Activated CD4-positive, alpha-beta memory T cell treated with anti-CD3 and anti-CD28 coated beads for 36 hours (primary cell): ENCODE data around the gene CIB4. TPM values are rescaled to one million over a fixed set of nuclear protein-coding genes. Genes with fewer than 3 reads are reported as not detected.

Source experiments
- CTCF ChIA-PET: fragments of 350-600 bp; sonication (Branson Sonifier 250); formaldehyde crosslinking; loops from one replicate; lab custom pipeline; 2021; ENCODE audit warnings: antibody characterized with exemption, inconsistent platforms; lab: Charles Lee
- POLR2A ChIA-PET: fragments of 350-600 bp; sonication (Branson Sonifier 250); formaldehyde crosslinking; loops from one replicate; lab custom pipeline; 2021; ENCODE audit warnings: antibody characterized with exemption; lab: Charles Lee
- DNase-seq: peaks from one replicate; pipeline ENCODE4 v3.0.0-alpha.2; 2020
- H3K27ac Mint-ChIP-seq: one replicate; pipeline ENCODE4 v1.8.0; 2021; ENCODE audit warnings: mixed read lengths
- H3K27me3 Mint-ChIP-seq: one replicate; pipeline ENCODE4 v1.8.0; 2021; ENCODE audit warnings: mixed read lengths
- H3K36me3 Mint-ChIP-seq: one replicate; pipeline ENCODE4 v1.8.0; 2021; ENCODE audit warnings: mixed read lengths
- H3K4me1 Mint-ChIP-seq: one replicate; pipeline ENCODE4 v1.8.0; 2021; ENCODE audit warnings: low read depth, mixed read lengths
- H3K4me3 Mint-ChIP-seq: one replicate; pipeline ENCODE4 v1.8.0; 2021; ENCODE audit warnings: mild to moderate bottlenecking, mixed read lengths
- H3K9me3 Mint-ChIP-seq: one replicate; pipeline ENCODE4 v1.8.0; 2021; ENCODE audit warnings: mixed read lengths
- intact Hi-C: fragments of 100-400 bp; cut with micrococcal nuclease; formaldehyde crosslinking; loops from one replicate; pipeline ENCODE4 v1.15.1; 2023
- total RNA-seq, 2 experiments: library from RNA; stranded (reverse); gene quantifications; one replicate each; pipeline ENCODE4 v1.2.3, GENCODE V29; 2021

CIB4 gene
- not detected for total RNA-seq

DNA sequence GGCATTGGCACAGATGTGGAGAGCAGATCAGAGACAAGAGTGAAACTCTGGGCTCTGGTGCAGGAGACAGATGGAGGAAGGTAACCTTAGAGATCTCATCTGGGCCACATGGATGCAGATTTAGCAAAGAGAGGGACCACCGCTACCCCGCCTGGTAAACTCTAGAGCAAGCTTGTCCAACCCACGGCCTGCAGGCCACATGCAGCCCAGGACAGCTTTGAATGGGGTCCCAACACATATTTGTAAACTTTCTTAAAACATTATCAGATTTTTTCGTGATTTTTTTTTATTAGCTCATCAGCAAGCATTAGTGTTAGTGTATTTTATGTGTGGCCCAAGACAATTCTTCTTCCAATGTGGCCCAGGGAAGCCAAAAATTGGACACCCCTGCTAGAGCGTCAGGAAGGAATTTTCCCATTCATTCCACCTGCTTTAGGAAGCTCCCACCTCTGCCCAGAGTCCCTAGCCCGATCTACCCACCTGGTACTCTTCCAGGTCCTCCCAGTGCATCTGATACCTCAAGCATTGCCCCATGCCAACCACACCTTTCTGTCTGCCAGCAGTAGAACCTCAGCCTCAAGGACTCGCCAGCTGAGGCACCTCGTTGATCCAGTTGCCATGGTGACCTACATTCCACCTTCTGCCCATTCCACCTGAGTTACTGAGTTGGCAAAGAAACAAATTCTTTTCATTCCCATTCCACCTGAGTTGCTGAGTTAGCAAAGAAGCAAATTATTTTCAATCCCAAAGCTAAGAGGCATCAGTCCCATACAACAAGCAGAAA, at the start of gene CIB4:
CIB4 (minus strand) TSS at position 586 of the 784 bp plus-strand sequence; CDS start at position 534, 52 bp downstream.
- DNase-seq: no peak
- Mint-ChIP-seq H3K27ac (no peak within 1 kb of the TSS), H3K4me1 (no peaks in the 10 kb centered on the region), H3K4me3 (no peak within 1 kb of the TSS), H3K9me3 (no peaks in the 10 kb centered on the region), H3K27me3 (peaks cover 24% of the 10 kb centered on the region), H3K36me3 (no peaks in the 10 kb centered on the region)
- intact Hi-C loops: no loop called here
- ChIA-PET CTCF (no interaction called here), POLR2A (no interaction called here)

DNA sequence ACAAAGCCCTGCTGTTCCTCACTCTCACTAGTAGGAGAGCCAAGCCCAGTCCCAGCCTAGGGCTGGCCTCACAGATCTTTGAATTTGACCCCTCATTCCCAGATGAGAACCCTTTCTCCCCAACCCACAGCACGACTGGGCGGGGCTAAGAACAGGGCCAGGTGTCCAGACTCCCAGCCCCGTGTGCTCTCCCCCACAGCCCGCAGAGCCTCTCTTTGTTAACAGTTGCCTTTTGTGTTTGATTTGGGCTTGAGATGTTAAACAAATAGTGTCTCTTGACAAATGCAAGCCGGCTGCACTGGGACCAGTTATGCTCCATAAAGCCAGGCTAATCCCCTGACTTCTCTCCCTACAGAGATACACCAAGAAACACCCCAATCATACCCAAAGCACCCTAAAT, 46.6 kb upstream of the CIB4 start:
- H3K9me3 Mint-ChIP-seq: no peaks in the 10 kb centered on the region
- ChIA-PET CTCF (no interaction called here), POLR2A (no interaction called here)
- DNase-seq: no peak
- intact Hi-C loops: no loop called here
- no peaks in the 10 kb centered on the region for H3K36me3 Mint-ChIP-seq
- no peak overlapping the region for H3K4me3 Mint-ChIP-seq
- peaks cover 33% of the 10 kb centered on the region for H3K27me3 Mint-ChIP-seq
- H3K4me1 Mint-ChIP-seq: no peaks in the 10 kb centered on the region
- no peak overlapping the region for H3K27ac Mint-ChIP-seq

DNA sequence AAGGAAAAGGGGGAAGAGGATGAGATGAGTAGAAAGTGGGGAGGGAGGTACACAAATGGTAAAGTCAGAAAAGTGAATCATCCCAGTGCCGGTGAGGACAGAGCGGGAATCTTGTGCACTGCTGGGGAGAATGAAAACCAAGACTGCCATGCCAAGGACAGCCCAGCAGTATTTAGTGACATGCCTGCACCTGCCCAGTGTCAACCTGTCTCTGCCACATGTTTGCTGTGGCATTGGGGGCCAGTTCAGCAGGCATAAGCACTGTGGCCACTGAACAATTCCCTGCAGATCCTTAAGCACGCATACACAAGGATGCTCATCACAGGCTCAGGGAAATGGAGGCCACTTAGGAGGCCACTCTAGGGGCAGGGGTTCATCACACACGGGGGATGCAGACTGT, 46.2 kb upstream of the CIB4 start:
- H3K27me3 Mint-ChIP-seq: peaks cover 38% of the 10 kb centered on the region
- H3K4me3 Mint-ChIP-seq: no peak overlapping the region
- no peak for DNase-seq
- no peaks in the 10 kb centered on the region for H3K9me3 Mint-ChIP-seq
- H3K36me3 Mint-ChIP-seq: no peaks in the 10 kb centered on the region
- H3K27ac Mint-ChIP-seq: no peak overlapping the region
- H3K4me1 Mint-ChIP-seq: no peaks in the 10 kb centered on the region
- ChIA-PET CTCF (no interaction called here), POLR2A (no interaction called here)
- intact Hi-C loops: no loop called here

DNA sequence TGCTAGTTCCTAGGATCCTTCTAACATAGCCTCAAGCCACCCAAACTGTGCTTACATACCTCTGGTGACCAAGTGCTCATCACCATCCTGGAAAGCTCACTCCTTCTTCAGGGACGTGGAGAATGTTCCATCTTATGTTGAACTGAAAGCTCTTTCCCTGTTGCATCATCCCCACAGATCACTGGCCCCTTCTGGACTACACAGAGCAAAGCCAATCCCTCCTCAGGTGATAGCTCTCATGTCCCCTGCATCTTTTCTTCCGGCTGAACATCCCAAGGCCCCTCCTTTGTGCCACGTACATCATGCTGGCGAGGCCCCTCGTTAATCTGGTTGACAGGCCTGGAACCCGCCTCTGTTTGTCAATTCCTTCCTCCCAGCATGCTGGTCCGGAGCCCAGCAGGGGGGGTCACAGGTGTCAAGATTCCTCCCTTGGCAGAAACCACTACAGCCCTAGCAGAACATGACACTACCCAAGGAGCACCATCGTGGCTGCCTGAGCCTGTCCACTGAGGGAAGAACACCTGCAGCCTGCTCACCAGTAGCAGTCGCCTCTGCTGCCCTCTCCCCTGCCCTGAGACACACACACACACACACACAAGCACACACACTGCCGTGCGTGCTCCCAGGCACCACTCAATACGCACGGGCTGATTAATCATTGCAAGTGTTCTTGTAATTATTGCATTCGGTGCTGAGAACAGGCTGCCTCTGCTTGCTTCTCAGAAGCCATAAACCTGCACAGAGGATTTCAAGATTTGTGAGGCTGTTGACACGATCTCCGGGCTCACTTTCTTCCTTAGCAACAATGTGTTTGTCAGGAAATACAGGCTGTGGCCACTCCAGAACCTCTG, 45.0 kb upstream of the CIB4 start:
- no peak overlapping the region for H3K27ac Mint-ChIP-seq
- no peak for DNase-seq
- no peaks in the 10 kb centered on the region for H3K4me1 Mint-ChIP-seq
- no peaks in the 10 kb centered on the region for H3K36me3 Mint-ChIP-seq
- H3K27me3 Mint-ChIP-seq: peaks cover 34% of the 10 kb centered on the region
- intact Hi-C loops: no loop called here
- no peaks in the 10 kb centered on the region for H3K9me3 Mint-ChIP-seq
- CTCF ChIA-PET: interaction anchor here (0.6 to 0.8 kb wide), 2 partner anchors 19 to 298 kb away, joined by 3 to 4 read pairs; no protein-coding TSS in a partner anchor
- POLR2A ChIA-PET: no interaction called here
- H3K4me3 Mint-ChIP-seq: no peak overlapping the region

DNA sequence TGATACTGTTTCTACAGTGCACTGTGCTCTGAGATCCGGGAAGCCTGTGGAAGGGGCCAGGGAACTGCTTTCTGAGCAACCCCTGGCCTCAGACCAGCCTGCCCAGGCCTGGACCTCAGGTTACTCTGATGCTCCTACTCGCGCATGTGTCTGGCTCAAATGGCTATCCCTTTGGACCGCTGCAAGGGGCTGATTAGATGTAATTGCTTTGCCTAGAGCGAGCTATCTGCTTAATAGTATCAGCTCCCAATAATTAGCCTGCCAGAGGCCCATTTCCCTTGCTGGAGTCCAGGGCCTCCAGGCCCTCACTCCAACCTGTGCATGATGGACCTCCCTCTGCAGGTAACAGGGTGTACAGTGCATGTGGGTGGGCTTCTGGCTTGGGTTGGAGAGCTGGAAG, 44.2 kb upstream of the CIB4 start:
- POLR2A ChIA-PET: no interaction called here
- Mint-ChIP-seq H3K36me3 (no peaks in the 10 kb centered on the region), H3K9me3 (no peaks in the 10 kb centered on the region), H3K27me3 (peaks cover 33% of the 10 kb centered on the region), H3K27ac (no peak overlapping the region), H3K4me3 (no peak overlapping the region), H3K4me1 (no peaks in the 10 kb centered on the region)
- CTCF ChIA-PET: interaction anchor here (0.8 kb wide), 1 partner anchor 20 kb away, joined by 4 read pairs; no protein-coding TSS in a partner anchor
- DNase-seq: no peak
- intact Hi-C loops: no loop called here

DNA sequence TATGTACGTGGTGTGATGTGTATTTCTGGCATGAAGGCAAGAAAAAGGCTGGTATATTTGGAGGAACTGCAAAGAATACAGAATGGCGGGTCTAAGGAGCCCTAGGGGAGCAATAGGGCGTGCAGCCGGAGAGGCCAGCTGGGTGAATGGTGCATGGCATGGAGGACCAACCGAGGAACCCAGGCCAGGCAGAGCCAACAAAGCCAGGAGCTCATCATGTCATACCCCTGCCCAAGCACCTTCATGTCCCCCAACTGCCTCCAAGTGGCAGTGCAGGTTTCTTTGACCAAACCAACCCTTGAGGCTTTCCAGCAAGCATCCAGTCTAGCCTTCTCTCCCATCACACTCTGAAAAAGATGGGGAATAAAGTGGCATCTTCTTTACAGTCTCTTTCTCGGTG, 42.4 kb upstream of the CIB4 start:
- no peak overlapping the region for H3K27ac Mint-ChIP-seq
- H3K4me1 Mint-ChIP-seq: no peaks in the 10 kb centered on the region
- no peaks in the 10 kb centered on the region for H3K9me3 Mint-ChIP-seq
- ChIA-PET POLR2A (no interaction called here), CTCF (no interaction called here)
- no peaks in the 10 kb centered on the region for H3K36me3 Mint-ChIP-seq
- no peak for DNase-seq
- H3K27me3 Mint-ChIP-seq: peaks cover 29% of the 10 kb centered on the region
- no peak overlapping the region for H3K4me3 Mint-ChIP-seq
- intact Hi-C loops: no loop called here

DNA sequence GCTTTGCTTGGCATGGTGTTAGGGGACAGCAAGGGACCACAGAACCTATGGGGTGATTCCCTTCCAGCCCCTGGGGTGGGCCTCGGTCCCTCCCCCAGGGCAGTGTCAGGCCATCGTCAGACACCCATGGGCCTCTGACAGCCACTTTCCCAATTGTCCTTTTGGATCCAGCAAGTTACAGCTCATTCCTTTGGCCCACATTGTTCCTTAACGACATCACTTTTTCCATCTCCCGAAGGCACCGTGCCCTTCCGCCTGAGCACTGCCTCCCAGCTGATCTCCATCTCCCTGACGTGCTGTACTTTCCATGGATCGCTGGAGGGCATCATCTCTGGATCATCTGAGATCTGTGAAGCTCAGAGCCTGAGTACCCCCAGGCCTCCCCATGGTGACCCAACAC, 41.0 kb upstream of the CIB4 start:
- no peaks in the 10 kb centered on the region for H3K4me1 Mint-ChIP-seq
- peaks cover 34% of the 10 kb centered on the region for H3K27me3 Mint-ChIP-seq
- H3K27ac Mint-ChIP-seq: no peak overlapping the region
- peaks cover 6% of the 10 kb centered on the region for H3K9me3 Mint-ChIP-seq
- no peak overlapping the region for H3K4me3 Mint-ChIP-seq
- ChIA-PET CTCF (no interaction called here), POLR2A (no interaction called here)
- intact Hi-C loops: no loop called here
- no peaks in the 10 kb centered on the region for H3K36me3 Mint-ChIP-seq
- DNase-seq: no peak

DNA sequence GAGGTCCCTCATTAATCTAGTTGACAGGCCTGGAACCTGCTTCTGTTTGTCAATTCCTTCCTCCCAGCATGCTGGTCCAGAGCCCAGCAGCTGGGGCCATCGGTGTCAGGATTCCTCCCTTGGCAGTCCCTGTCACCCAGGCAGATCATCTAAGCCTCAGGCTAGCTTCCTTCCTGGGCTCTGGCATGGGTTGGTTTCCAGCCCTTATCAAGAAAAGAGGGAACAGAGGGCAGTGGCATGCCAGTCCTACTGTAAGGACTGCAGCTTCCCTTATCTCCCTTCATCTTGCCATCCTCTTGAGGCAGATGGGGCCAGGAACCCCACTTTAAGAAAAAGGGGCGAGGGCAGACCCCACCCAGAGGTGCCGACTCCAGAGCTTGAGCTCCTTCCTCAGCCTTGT, 40.5 kb upstream of the CIB4 start:
- H3K4me1 Mint-ChIP-seq: no peaks in the 10 kb centered on the region
- intact Hi-C loops: no loop called here

DNA sequence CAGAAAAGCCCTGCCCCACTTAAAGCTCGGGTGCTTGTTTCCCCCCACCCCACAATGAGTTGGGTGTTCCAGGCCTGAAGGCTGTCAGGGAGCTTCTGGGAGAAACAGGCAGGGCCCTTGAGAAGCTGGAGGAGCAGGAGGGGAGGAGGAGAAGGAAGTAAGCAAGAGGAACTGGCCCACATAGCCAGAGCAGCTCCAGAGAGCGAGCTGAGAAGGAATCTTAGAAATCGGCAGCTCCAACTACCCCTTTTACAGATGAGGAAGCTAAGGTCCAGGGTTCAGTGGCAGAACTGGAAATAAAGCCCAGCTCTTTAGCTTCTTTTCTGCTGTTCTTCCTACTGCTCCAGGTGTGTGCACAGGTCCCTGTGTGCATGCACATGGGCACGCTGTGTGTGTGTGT, 38.7 kb upstream of the CIB4 start:
- POLR2A ChIA-PET: no interaction called here

More for the DNA sequence above, 40.5 kb upstream of the CIB4 start:
- no peak for DNase-seq
- ChIA-PET CTCF (interaction anchor here (0.7 kb wide), 1 partner anchor 203 kb away, joined by 3 read pairs; no protein-coding TSS in a partner anchor), POLR2A (no interaction called here)
- Mint-ChIP-seq H3K27ac (no peak overlapping the region), H3K36me3 (no peaks in the 10 kb centered on the region), H3K27me3 (peaks cover 29% of the 10 kb centered on the region), H3K4me3 (no peak overlapping the region), H3K9me3 (peaks cover 6% of the 10 kb centered on the region)

DNA sequence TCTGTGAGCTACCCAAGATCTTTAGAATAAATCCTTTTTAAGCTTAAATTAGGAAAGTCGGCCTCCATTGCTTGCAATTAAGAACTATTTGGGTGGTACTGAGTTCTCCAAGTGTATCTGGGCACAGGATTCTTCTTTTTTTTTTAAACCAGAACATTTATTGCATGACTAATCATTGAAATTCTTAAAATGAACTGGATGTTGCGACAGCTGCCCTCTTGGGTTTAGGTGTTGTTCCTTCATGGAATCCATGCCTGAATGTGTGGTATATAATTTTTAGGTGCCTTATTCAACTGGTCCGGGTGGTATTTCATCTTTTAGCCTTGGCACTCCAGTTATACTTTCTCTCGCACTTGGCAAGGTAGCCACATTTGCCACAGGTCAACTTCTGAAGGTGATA, 36.9 kb upstream of the CIB4 start:
- no peak overlapping the region for H3K4me3 Mint-ChIP-seq
- intact Hi-C loops: no loop called here
- H3K4me1 Mint-ChIP-seq: no peaks in the 10 kb centered on the region
- no peak overlapping the region for H3K27ac Mint-ChIP-seq
- peaks cover 6% of the 10 kb centered on the region for H3K9me3 Mint-ChIP-seq
- peaks cover 22% of the 10 kb centered on the region for H3K27me3 Mint-ChIP-seq
- no peaks in the 10 kb centered on the region for H3K36me3 Mint-ChIP-seq
- DNase-seq: no peak
- ChIA-PET POLR2A (interaction anchor here (0.6 kb wide), 1 partner anchor 625 kb away, joined by 3 read pairs; no protein-coding TSS in a partner anchor), CTCF (interaction anchor here (0.6 kb wide), 1 partner anchor 566 kb away, joined by 3 read pairs; no protein-coding TSS in a partner anchor)

More for the DNA sequence above, 38.7 kb upstream of the CIB4 start:
- no peak for DNase-seq
- CTCF ChIA-PET: no interaction called here
- peaks cover 6% of the 10 kb centered on the region for H3K9me3 Mint-ChIP-seq
- H3K4me3 Mint-ChIP-seq: no peak overlapping the region
- no peaks in the 10 kb centered on the region for H3K4me1 Mint-ChIP-seq
- intact Hi-C loops: no loop called here
- H3K27me3 Mint-ChIP-seq: peaks cover 20% of the 10 kb centered on the region
- no peak overlapping the region for H3K27ac Mint-ChIP-seq
- no peaks in the 10 kb centered on the region for H3K36me3 Mint-ChIP-seq

DNA sequence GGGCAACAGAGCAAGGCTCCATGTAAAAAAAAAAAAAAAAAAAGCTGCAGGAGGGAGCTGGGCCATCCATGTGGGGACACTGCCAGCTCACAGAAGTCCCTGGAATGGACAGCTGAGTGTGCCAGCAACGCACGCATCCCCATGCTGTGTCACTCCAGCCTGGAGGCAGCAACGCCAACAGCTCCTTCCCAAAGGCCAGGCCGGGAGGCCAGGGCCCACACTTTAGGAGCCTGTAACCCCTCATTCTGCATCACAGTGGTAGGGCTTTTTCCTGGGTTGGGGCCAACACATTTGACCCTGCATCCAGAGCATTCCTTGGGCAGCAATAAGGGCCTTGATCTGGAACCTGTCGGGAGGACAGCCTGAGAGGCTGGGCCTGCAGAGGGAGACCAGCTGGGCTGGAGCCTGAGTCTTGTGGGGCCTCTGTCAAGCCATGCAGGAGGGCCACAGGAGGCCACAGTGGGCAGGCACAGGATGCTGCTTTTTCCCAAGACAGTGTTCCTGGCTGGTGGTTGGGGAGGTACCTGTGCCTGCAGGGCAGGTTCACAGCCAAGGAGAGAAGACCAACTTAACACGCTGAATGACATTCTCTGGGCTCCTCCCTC, 34.6 kb upstream of the CIB4 start:
- no peaks in the 10 kb centered on the region for H3K4me1 Mint-ChIP-seq
- H3K9me3 Mint-ChIP-seq: peaks cover 6% of the 10 kb centered on the region
- ChIA-PET POLR2A (no interaction called here), CTCF (no interaction called here)
- H3K27ac Mint-ChIP-seq: no peak overlapping the region
- no peaks in the 10 kb centered on the region for H3K36me3 Mint-ChIP-seq
- H3K4me3 Mint-ChIP-seq: no peak overlapping the region
- intact Hi-C loops: no loop called here
- peaks cover 31% of the 10 kb centered on the region for H3K27me3 Mint-ChIP-seq
- DNase-seq: no peak

DNA sequence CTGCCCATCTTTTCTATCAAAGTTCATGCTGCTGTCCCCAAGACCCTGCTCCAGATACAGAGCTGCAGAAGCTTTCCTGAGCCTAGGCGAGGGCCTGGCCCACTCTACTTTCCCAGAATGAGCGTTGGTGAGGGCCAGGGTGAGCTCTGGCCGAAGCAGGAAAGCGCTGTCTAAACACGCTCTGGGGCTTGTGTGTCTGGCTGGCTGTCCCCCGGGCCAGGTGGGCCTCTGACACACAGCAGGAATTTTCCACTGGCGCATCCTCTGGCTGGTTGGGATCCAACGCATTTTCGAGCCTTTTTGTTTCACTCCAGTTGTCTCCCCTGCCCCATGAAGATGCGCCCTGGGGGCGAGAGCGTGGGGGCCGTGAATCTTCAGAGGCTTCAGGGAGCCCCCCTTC, 33.6 kb upstream of the CIB4 start:
- H3K27me3 Mint-ChIP-seq: peaks cover 36% of the 10 kb centered on the region
- H3K9me3 Mint-ChIP-seq: peaks cover 6% of the 10 kb centered on the region
- DNase-seq: no peak
- ChIA-PET POLR2A (no interaction called here), CTCF (no interaction called here)
- H3K36me3 Mint-ChIP-seq: no peaks in the 10 kb centered on the region
- H3K4me1 Mint-ChIP-seq: no peaks in the 10 kb centered on the region
- H3K27ac Mint-ChIP-seq: no peak overlapping the region
- no peak overlapping the region for H3K4me3 Mint-ChIP-seq
- intact Hi-C loops: no loop called here
